Keratinocyte (primary cell): ENCODE measurements around the gene ZNF280C. TPM values are rescaled to one million over a fixed set of nuclear protein-coding genes. Genes with fewer than 3 reads are reported as not detected.

Experiments
- DNase-seq: peaks from one replicate; pipeline ENCODE4 v3.0.0-alpha.2; 2011; ENCODE audit warnings: low read depth, missing footprints, low spot score
- FAIRE-seq: peaks from 2 replicates; lab custom pipeline; 2011; peaks lifted over from hg19 to GRCh38; lab: Jason Lieb, UNC
- H2AFZ ChIP-seq: 2 replicates; pipeline ENCODE4 v1.6.0; 2012; ENCODE audit warnings: low read length, control low read depth, inconsistent platforms; ENCODE audit not compliant: control insufficient read depth
- H3K27ac ChIP-seq: 2 replicates; pipeline ENCODE4 v1.5.1; 2011; ENCODE audit warnings: low read length; ENCODE audit not compliant: control insufficient read depth, insufficient read depth
- H3K27me3 ChIP-seq: 3 replicates; pipeline ENCODE4 v1.6.0; 2011; ENCODE audit warnings: low read length; ENCODE audit not compliant: control insufficient read depth, insufficient read depth; ENCODE audit errors: extremely low read depth
- H3K36me3 ChIP-seq, 2 experiments: 2 replicates in 1 of 2; 3 replicates in 1 of 2; pipeline ENCODE4 v1.5.1; 2011; ENCODE audit warnings: low read length in 2 of 2, mild to moderate bottlenecking in 1 of 2; ENCODE audit not compliant: control insufficient read depth in 2 of 2, insufficient read depth in 2 of 2; ENCODE audit errors: extremely low read depth in 1 of 2
- H3K4me1 ChIP-seq: 3 replicates; pipeline ENCODE4 v1.5.1; 2011; ENCODE audit warnings: low read length; ENCODE audit not compliant: control insufficient read depth, insufficient read depth; ENCODE audit errors: extremely low read depth
- H3K4me2 ChIP-seq: 3 replicates; pipeline ENCODE4 v1.6.0; 2011; ENCODE audit warnings: low read depth, low read length; ENCODE audit not compliant: control insufficient read depth, insufficient read depth; ENCODE audit errors: extremely low read depth
- H3K4me3 ChIP-seq, 3 experiments: fragments of 200-600 bp in 1 of 3; sonication (generic) in 1 of 3; 2 replicates in 2 of 3; 3 replicates in 1 of 3; pipeline ENCODE4 v1.5.1; 2011 to 2016; ENCODE audit warnings: low read length in 3 of 3, mild to moderate bottlenecking in 3 of 3, control low read depth in 2 of 3, inconsistent platforms in 1 of 3, low read depth in 1 of 3, mixed read lengths in 1 of 3, mixed run types in 1 of 3, moderate library complexity in 1 of 3; ENCODE audit not compliant: control insufficient read depth in 2 of 3, insufficient read depth in 2 of 3; ENCODE audit errors: extremely low read depth in 1 of 3
- H3K79me2 ChIP-seq: 2 replicates; pipeline ENCODE4 v1.6.0; 2012; ENCODE audit warnings: low read length; ENCODE audit not compliant: control insufficient read depth, insufficient read depth
- H3K9ac ChIP-seq: 3 replicates; pipeline ENCODE4 v1.6.0; 2011; ENCODE audit warnings: low read length; ENCODE audit not compliant: control insufficient read depth, insufficient read depth; ENCODE audit errors: extremely low read depth
- H3K9me1 ChIP-seq: 3 replicates; pipeline ENCODE4 v1.6.0; 2011; ENCODE audit warnings: low read length; ENCODE audit not compliant: control insufficient read depth, insufficient read depth; ENCODE audit errors: extremely low read depth
- H3K9me3 ChIP-seq: 2 replicates; pipeline ENCODE4 v1.5.1; 2012; ENCODE audit warnings: low read depth, low read length; ENCODE audit not compliant: control insufficient read depth
- H4K20me1 ChIP-seq: 3 replicates; pipeline ENCODE4 v1.6.0; 2011; ENCODE audit warnings: low read length; ENCODE audit not compliant: control insufficient read depth, insufficient read depth; ENCODE audit errors: extremely low read depth
- EZH2 ChIP-seq: IDR thresholded peaks from one replicate; pipeline ENCODE4 v1.6.1; 2012; ENCODE audit warnings: inconsistent platforms, mild to moderate bottlenecking, low read length, moderate library complexity
- dilution Hi-C: fragments of 300-500 bp; cut with MboI; formaldehyde crosslinking; loops from one replicate; pipeline ENCODE4 v1.7.0; 2020; ENCODE audit warnings: low sequenced_read_pairs; ENCODE audit not compliant: extremely low pct_ligation_motif_present
- polyA plus RNA-seq, 5 experiments: library from polyadenylated mRNA; depleted of rRNA in 3 of 5; stranded (reverse) in 3 of 5; stranded (forward) in 1 of 5; unstranded in 1 of 5; fragments of >200 nt; gene quantifications; 1 replicate in 1 of 5; 2 replicates in 3 of 5; 3 replicates in 1 of 5; pipeline versions ENCODE4 v1.2.1 to v1.2.3, GENCODE V29; 2011 to 2012; ENCODE audit warnings: missing spikeins in 2 of 5, low read depth in 1 of 5, low replicate concordance in 1 of 5
- TF ChIP-seq, protein P1 (sequence below), 3 experiments: IDR thresholded peaks in 1 of 3; conservative IDR thresholded peaks in 1 of 3; optimal IDR thresholded peaks in 1 of 3; 2 replicates in 2 of 3; 3 replicates in 1 of 3; pipeline versions ENCODE3 to v1.5.1; 2011; ENCODE audit warnings: low read length in 3 of 3, mild to moderate bottlenecking in 3 of 3, moderate library complexity in 2 of 3, control low read depth in 1 of 3, inconsistent platforms in 1 of 3; ENCODE audit not compliant: insufficient read depth in 2 of 3; ENCODE audit errors: extremely low read depth in 1 of 3

Gene ZNF280C
- polyA plus RNA-seq, 1 donor (not counting 4 experiments of a cell fraction or from before 2014, with no cell fraction given) = 4.7 TPM

DNA sequence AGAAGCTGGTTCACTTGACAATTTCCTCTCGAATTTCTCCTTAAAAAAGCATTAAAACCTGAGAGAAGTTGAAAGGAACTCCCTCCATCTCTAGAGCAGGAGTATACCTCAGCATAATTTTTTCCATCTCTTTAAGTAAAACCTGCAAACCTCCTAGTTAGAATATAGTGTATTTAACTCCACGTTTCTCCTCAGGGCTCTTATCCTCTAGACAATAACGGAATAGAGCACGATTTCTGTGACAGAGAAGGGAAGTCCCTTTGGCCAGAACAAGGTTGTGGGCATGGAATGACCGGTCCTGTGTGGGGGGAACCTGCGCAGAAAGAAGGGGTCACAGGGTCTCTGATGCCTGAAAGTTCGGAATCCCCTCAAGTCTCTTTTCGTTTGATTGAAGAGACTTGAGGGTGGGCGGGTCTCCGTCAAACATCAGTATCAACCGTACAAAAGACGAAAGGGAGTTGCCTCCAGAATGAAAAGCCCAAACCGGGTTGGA, 697 bp downstream of the ZNF280C start:
- no peaks in the 10 kb centered on the region for H4K20me1 ChIP-seq

DNA sequence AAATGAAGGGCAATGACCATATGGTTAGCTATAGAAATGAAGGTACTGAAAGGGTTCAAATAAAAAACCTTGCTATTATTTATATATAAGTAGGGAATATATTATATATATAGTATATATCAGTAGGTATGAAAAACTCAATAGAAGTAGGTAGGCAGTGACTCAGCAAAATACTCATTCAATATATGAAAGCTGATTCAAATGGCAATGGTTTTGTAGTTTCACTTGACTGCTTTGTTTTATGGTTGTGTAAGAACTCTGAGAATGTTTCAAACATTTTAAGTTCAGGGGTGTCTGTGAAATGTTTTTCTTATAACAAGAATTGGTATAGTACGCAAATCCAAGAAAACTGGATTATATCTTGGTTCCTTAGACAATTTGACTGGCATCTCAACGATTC, 4.1 kb downstream of the ZNF280C start:
- FAIRE-seq (no peak), DNase-seq (no peak)
- Histone ChIP-seq H3K36me3 (no peaks in the 10 kb centered on the region), H3K9me3 (no peaks in the 10 kb centered on the region), H3K4me1 (no peaks in the 10 kb centered on the region), H3K27ac (no peak overlapping the region), H3K4me2 (no peak overlapping the region), H3K27me3 (no peaks in the 10 kb centered on the region), H3K9ac (no peak overlapping the region), H3K4me3 (no peak overlapping the region), H3K9me1 (no peaks in the 10 kb centered on the region), H4K20me1 (no peaks in the 10 kb centered on the region), H3K79me2 (peaks cover 11% of the 10 kb centered on the region), H2AFZ (no peak overlapping the region)
- TF ChIP-seq EZH2 = no peak
- TF ChIP-seq, protein P1, sequence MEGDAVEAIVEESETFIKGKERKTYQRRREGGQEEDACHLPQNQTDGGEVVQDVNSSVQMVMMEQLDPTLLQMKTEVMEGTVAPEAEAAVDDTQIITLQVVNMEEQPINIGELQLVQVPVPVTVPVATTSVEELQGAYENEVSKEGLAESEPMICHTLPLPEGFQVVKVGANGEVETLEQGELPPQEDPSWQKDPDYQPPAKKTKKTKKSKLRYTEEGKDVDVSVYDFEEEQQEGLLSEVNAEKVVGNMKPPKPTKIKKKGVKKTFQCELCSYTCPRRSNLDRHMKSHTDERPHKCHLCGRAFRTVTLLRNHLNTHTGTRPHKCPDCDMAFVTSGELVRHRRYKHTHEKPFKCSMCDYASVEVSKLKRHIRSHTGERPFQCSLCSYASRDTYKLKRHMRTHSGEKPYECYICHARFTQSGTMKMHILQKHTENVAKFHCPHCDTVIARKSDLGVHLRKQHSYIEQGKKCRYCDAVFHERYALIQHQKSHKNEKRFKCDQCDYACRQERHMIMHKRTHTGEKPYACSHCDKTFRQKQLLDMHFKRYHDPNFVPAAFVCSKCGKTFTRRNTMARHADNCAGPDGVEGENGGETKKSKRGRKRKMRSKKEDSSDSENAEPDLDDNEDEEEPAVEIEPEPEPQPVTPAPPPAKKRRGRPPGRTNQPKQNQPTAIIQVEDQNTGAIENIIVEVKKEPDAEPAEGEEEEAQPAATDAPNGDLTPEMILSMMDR (optimal IDR thresholded peaks at IDR 0.05 in 1 of 3, IDR thresholded peaks at IDR 0.05 in 1 of 3, conservative IDR thresholded peaks at IDR 0.05 in 1 of 3; ENCODE audit: extremely low read depth in 1 of 3, insufficient read depth in 2 of 3, low read length in 3 of 3) = no peak
- dilution Hi-C loops = no loop called here

More for the DNA sequence above, 697 bp downstream of the ZNF280C start:
- dilution Hi-C loops = no loop called here
- peaks cover 11% of the 10 kb centered on the region for H3K79me2 ChIP-seq
- no peaks in the 10 kb centered on the region for H3K27me3 ChIP-seq
- H2AFZ ChIP-seq = peak overlapping the region; percentile 51
- TF ChIP-seq, protein P1 (optimal IDR thresholded peaks at IDR 0.05 in 1 of 3, IDR thresholded peaks at IDR 0.05 in 1 of 3, conservative IDR thresholded peaks at IDR 0.05 in 1 of 3; ENCODE audit: extremely low read depth in 1 of 3, insufficient read depth in 2 of 3, low read length in 3 of 3) = no peak
- no peak for TF ChIP-seq EZH2
- H3K9me3 ChIP-seq = no peaks in the 10 kb centered on the region
- no peak for DNase-seq
- H3K9ac ChIP-seq = peak overlapping the region; percentile 72
- peak overlapping the region; percentile 67 to 83 (median 68) for H3K4me3 ChIP-seq
- H3K4me1 ChIP-seq = no peaks in the 10 kb centered on the region
- no peak for FAIRE-seq
- H3K36me3 ChIP-seq = no peaks in the 10 kb centered on the region
- no peaks in the 10 kb centered on the region for H3K9me1 ChIP-seq
- H3K27ac ChIP-seq = peak overlapping the region; percentile 50
- peak overlapping the region; percentile 65 for H3K4me2 ChIP-seq
